K562 (cell line): Measurements from ENCODE around the gene FGGY.

Experiments
- POLR2A ChIP-seq: fragments of 450-650 bp; conservative IDR thresholded peaks from 2 replicates; pipeline ENCODE4 v1.6.1; 2016
- POLR2AphosphoS5 ChIP-seq: IDR thresholded peaks from 2 replicates; pipeline ENCODE4 v1.6.1; 2011; ENCODE audit warnings: mild to moderate bottlenecking, low read depth, low read length, moderate library complexity; ENCODE audit not compliant: control insufficient read depth, insufficient read depth
- SP1 ChIP-seq: sonication (generic); formaldehyde crosslinking; IDR thresholded peaks from 2 replicates; pipeline ENCODE4 v1.8.1; 2022; ENCODE audit warnings: mild to moderate bottlenecking, missing genetic modification reagents
- TAF1 ChIP-seq: IDR thresholded peaks from 2 replicates; pipeline ENCODE4 v1.6.1; 2011; ENCODE audit warnings: mild to moderate bottlenecking, low read length, moderate library complexity; ENCODE audit not compliant: insufficient read depth, control insufficient read depth, severe bottlenecking; ENCODE audit errors: extremely low read depth
- ZNF830 ChIP-seq: fragments of 250-450 bp; sonication (Bioruptor Pico); IDR thresholded peaks from 2 replicates; pipeline ENCODE4 v1.5.0; 2021; ENCODE audit warnings: mild to moderate bottlenecking
- TF ChIP-seq, protein P1 (sequence below): sonication (generic); formaldehyde crosslinking; IDR thresholded peaks from 2 replicates; pipeline ENCODE4 v1.8.0; 2023; ENCODE audit warnings: mild to moderate bottlenecking, missing genetic modification reagents

DNA sequence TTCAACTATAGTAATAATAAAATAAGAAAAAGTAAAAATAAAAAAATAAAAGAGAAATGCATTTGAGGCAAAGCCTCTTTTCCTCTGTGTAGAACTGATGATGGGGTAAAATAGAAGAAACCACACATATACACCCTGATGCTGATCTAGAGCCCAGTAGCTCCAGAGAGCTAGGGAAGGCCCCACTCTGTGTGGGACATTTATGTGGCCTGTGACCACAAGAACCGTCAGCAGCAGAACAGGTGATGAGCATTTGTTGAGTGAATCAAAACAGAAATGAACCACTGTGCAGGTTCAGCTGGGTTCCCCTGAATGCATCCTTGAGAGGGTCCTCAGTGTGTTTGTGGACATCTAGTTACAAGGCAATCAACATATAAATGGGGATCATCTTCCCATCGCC, 296.0 kb downstream of the FGGY start:
- no peak for TF ChIP-seq ZNF830 (CRISPR knock-in tag)
- TF ChIP-seq POLR2AphosphoS5 = no peak
- TF ChIP-seq, protein P1, sequence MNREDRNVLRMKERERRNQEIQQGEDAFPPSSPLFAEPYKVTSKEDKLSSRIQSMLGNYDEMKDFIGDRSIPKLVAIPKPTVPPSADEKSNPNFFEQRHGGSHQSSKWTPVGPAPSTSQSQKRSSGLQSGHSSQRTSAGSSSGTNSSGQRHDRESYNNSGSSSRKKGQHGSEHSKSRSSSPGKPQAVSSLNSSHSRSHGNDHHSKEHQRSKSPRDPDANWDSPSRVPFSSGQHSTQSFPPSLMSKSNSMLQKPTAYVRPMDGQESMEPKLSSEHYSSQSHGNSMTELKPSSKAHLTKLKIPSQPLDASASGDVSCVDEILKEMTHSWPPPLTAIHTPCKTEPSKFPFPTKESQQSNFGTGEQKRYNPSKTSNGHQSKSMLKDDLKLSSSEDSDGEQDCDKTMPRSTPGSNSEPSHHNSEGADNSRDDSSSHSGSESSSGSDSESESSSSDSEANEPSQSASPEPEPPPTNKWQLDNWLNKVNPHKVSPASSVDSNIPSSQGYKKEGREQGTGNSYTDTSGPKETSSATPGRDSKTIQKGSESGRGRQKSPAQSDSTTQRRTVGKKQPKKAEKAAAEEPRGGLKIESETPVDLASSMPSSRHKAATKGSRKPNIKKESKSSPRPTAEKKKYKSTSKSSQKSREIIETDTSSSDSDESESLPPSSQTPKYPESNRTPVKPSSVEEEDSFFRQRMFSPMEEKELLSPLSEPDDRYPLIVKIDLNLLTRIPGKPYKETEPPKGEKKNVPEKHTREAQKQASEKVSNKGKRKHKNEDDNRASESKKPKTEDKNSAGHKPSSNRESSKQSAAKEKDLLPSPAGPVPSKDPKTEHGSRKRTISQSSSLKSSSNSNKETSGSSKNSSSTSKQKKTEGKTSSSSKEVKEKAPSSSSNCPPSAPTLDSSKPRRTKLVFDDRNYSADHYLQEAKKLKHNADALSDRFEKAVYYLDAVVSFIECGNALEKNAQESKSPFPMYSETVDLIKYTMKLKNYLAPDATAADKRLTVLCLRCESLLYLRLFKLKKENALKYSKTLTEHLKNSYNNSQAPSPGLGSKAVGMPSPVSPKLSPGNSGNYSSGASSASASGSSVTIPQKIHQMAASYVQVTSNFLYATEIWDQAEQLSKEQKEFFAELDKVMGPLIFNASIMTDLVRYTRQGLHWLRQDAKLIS (CRISPR knock-in tag) = no peak
- TF ChIP-seq TAF1 = no peak
- no peak for TF ChIP-seq POLR2A
- TF ChIP-seq SP1 (CRISPR knock-in tag) = no peak
